ENCODE data around the gene CCL16.

GRCh38 chr17:35942588-35943186 is 38.6 kb downstream of the CCL16 start:
- TF ChIP-seq CTCF (IDR thresholded peaks at IDR 0.05), result no peak
- no peak for TF ChIP-seq POLR2A (IDR thresholded peaks at IDR 0.05)

Measured in sigmoid colon (tissue), 3 donors.